Testis (tissue), 3 donors: ENCODE data around the gene TRMT10B. TPM values are rescaled to one million over a fixed set of nuclear protein-coding genes. Genes with fewer than 3 reads are reported as not detected.

Source experiments
- DNase-seq: peaks from one replicate; pipeline ENCODE4 v3.0.0-alpha.2; 2019
- H3K27ac ChIP-seq, 2 donors: fragments of 200-600 bp; sonication (generic); one replicate each; pipeline ENCODE4 v1.5.1; 2019
- H3K27me3 ChIP-seq: fragments of 200-600 bp; sonication (generic); one replicate; pipeline ENCODE4 v1.5.1; 2019
- H3K36me3 ChIP-seq: fragments of 200-600 bp; sonication (generic); one replicate; pipeline ENCODE4 v1.5.1; 2017; ENCODE audit warnings: low read depth; ENCODE audit errors: missing control alignments
- H3K4me1 ChIP-seq: fragments of 200-600 bp; sonication (generic); one replicate; pipeline ENCODE4 v1.5.1; 2019
- H3K4me3 ChIP-seq, 2 donors: fragments of 200-600 bp; sonication (generic); one replicate each; pipeline ENCODE4 v1.5.1; 2017 to 2019
- H3K9me3 ChIP-seq: fragments of 200-600 bp; sonication (generic); one replicate; pipeline ENCODE4 v1.5.1; 2017
- CTCF ChIP-seq, 3 experiments: fragments of 450-650 bp in 2 of 3; fragments of 200-600 bp in 1 of 3; sonication (generic) in 1 of 3; IDR thresholded peaks; one replicate each; pipeline ENCODE4 v1.5.1; 2016 to 2019; ENCODE audit warnings: antibody characterized with exemption in 3 of 3, mild to moderate bottlenecking in 2 of 3, moderate library complexity in 1 of 3
- POLR2A ChIP-seq: fragments of 450-650 bp; IDR thresholded peaks from one replicate; pipeline ENCODE4 v1.6.1; 2017; ENCODE audit warnings: antibody characterized with exemption, mild to moderate bottlenecking, moderate library complexity
- WGBS, 2 donors: methylation state at CpG; one replicate each; pipeline ENCODE4 v1.1.5; 2018; 5-methylcytosine and 5-hydroxymethylcytosine counted together
- intact Hi-C: fragments of 100-400 bp; cut with DNase I; formaldehyde crosslinking; loops from one replicate; pipeline ENCODE4 v1.15.1; 2023; ENCODE audit warnings: low total_unique reads
- polyA plus RNA-seq: library from polyadenylated mRNA; stranded (reverse); fragments of 350-450 nt; fragmentation: Illumina TruSeq; extraction: RNeasy Lipid Tissue Mini Kit (QIAGEN cat#74804); gene quantifications from one replicate; pipeline ENCODE4 v1.2.3, GENCODE V29; 2014; ENCODE audit warnings: low read depth, low replicate concordance; ENCODE audit not compliant: insufficient read depth
- total RNA-seq, 2 donors: library from RNA; depleted of rRNA; stranded (reverse); fragments of >200 nt; gene quantifications; one replicate each; pipeline ENCODE4 v1.2.3, GENCODE V29; 2016

TRMT10B gene
- total and polyA plus RNA-seq, 3 donors from 2014 or later, result 4.9 to 10.9 (median 5.8) TPM

- Histone ChIP-seq H3K4me3 (no peak overlapping the region), H3K36me3 (no peaks in the 10 kb centered on the region), H3K4me1 (no peaks in the 10 kb centered on the region), H3K9me3 (no peaks in the 10 kb centered on the region), H3K27ac (no peak overlapping the region), H3K27me3 (no peaks in the 10 kb centered on the region)
- no peak for DNase-seq
- TF ChIP-seq POLR2A (no peak), CTCF (IDR thresholded peaks at IDR 0.05) (no peak)
- WGBS, 2 donors, result 65 to 77% methylated on average over 4 of the region's 4 CpGs
- intact Hi-C loops, result no loop called here
Observed at GRCh38 chr9:37715260-37715659, 38.3 kb upstream of the TRMT10B start.

GRCh38 chr9:37715991-37716505 is 37.6 kb upstream of the TRMT10B start:
- H3K36me3 ChIP-seq, result no peaks in the 10 kb centered on the region
- no peak for TF ChIP-seq CTCF (IDR thresholded peaks at IDR 0.05)
- TF ChIP-seq POLR2A, result no peak
- DNase-seq, result no peak
- no peaks in the 10 kb centered on the region for H3K27me3 ChIP-seq
- no peak overlapping the region for H3K27ac ChIP-seq
- no peak overlapping the region for H3K4me3 ChIP-seq
- no peaks in the 10 kb centered on the region for H3K4me1 ChIP-seq
- WGBS, 2 donors, result 78 to 89% methylated on average over 5 of the region's 5 CpGs
- intact Hi-C loops, result no loop called here
- H3K9me3 ChIP-seq, result no peaks in the 10 kb centered on the region

DNA sequence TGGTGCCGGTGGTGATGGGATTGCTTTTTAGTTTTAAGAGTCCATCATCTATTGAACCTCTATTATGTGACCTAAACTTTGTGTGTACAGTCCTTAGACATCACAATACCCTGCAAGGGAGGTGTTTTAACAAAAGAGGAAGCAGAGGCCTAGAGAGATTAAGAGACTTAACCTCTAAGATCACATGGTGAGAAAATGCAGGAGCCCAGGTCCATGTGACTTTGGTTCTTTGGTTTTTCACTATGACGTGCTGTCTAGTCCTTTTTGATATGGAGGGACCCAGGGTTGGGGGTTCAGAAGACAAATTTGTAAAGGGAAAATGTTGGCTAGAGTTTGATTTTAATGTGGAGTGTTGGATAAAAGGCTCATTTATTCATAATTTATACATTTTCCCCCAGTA is 34.1 kb upstream of the TRMT10B start:
- TF ChIP-seq POLR2A, result no peak
- H3K27ac ChIP-seq, result no peak overlapping the region
- no peak overlapping the region for H3K4me3 ChIP-seq
- no peaks in the 10 kb centered on the region for H3K9me3 ChIP-seq
- no peaks in the 10 kb centered on the region for H3K4me1 ChIP-seq
- intact Hi-C loops, result no loop called here
- no peak for DNase-seq
- WGBS, 2 donors, result 84 to 87% methylated on average over 2 of the region's 2 CpGs
- H3K27me3 ChIP-seq, result no peaks in the 10 kb centered on the region
- H3K36me3 ChIP-seq, result no peaks in the 10 kb centered on the region

GRCh38 chr9:37727013-37727412 is 26.6 kb upstream of the TRMT10B start:
- Histone ChIP-seq H3K9me3 (no peaks in the 10 kb centered on the region), H3K4me3 (no peak overlapping the region), H3K4me1 (no peaks in the 10 kb centered on the region), H3K36me3 (no peaks in the 10 kb centered on the region), H3K27ac (no peak overlapping the region), H3K27me3 (no peaks in the 10 kb centered on the region)
- DNase-seq, result no peak
- 84 to 85% methylated on average over 5 of the region's 5 CpGs for WGBS, 2 donors
- intact Hi-C loops, result no loop called here
- TF ChIP-seq POLR2A (no peak), CTCF (IDR thresholded peaks at IDR 0.05) (no peak)

DNA sequence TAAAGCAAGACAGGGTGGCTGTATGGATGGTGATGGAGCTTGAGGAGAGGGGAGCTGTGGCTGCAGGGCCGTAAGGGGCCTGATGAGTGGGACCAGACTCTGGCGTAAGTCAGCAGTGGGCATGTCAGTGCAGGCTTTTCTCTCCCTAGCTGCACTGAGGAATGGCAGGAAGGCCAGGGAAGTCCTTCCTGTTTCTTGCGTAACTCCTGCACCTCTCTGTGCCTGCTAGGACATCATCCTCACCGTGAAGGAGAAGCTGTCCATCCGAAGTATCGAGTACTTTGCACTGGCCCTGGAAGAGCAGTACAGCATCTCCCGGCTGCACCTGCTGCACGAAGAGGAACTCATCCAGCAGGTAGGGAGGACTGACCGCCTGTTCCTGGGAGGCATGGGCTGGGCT is 24.1 kb upstream of the TRMT10B start:
- intact Hi-C loops, result no loop called here
- no peaks in the 10 kb centered on the region for H3K36me3 ChIP-seq
- no peak for DNase-seq
- no peaks in the 10 kb centered on the region for H3K27me3 ChIP-seq
- 85 to 88% methylated on average over 9 of the region's 9 CpGs for WGBS, 2 donors
- no peaks in the 10 kb centered on the region for H3K9me3 ChIP-seq
- no peaks in the 10 kb centered on the region for H3K4me1 ChIP-seq
- no peak overlapping the region for H3K27ac ChIP-seq
- H3K4me3 ChIP-seq, result no peak overlapping the region
- TF ChIP-seq POLR2A (no peak), CTCF (IDR thresholded peaks at IDR 0.05) (no peak)
